SU-DHL-6 (cell line): ENCODE results near the gene CUX1.

ENCODE experiments used
- H2AFZ ChIP-seq: fragments of 200-600 bp; sonication (generic); 2 replicates; pipeline ENCODE4 v1.6.1; 2014; ENCODE audit warnings: low read depth, mild to moderate bottlenecking, moderate library complexity, mixed read lengths, antibody characterized with exemption, low read length; ENCODE audit not compliant: severe bottlenecking
- H3F3A ChIP-seq: fragments of 200-600 bp; shearing (Covaris generic); 2 replicates; pipeline ENCODE4 v1.6.0; 2016; ENCODE audit warnings: antibody characterized with exemption, mild to moderate bottlenecking; ENCODE audit not compliant: insufficient read depth
- H3K27ac ChIP-seq: fragments of 200-600 bp; sonication (generic); 2 replicates; pipeline ENCODE4 v1.5.1; 2016; ENCODE audit warnings: low read depth, mild to moderate bottlenecking, low read length, moderate library complexity, mixed read lengths
- H3K27me3 ChIP-seq: fragments of 200-600 bp; sonication (generic), shearing (Covaris generic); 2 replicates; pipeline ENCODE4 v1.6.0; 2014; ENCODE audit warnings: mild to moderate bottlenecking, low read length
- H3K36me3 ChIP-seq: fragments of 200-600 bp; sonication (generic); 2 replicates; pipeline ENCODE4 v1.6.1; 2014; ENCODE audit warnings: mild to moderate bottlenecking, low read length, mixed read lengths
- H3K4me2 ChIP-seq: fragments of 300-600, 200-600 bp; shearing (Covaris generic), sonication (generic); 2 replicates; pipeline ENCODE4 v1.6.0; 2014; ENCODE audit warnings: low read length, low read depth, mild to moderate bottlenecking; ENCODE audit not compliant: poor library complexity, severe bottlenecking
- H3K4me3 ChIP-seq: fragments of 200-600 bp; sonication (generic); 2 replicates; pipeline ENCODE4 v1.5.1; 2014; ENCODE audit warnings: antibody characterized with exemption, low read length, mild to moderate bottlenecking, mixed read lengths; ENCODE audit not compliant: insufficient read depth, poor library complexity, severe bottlenecking
- H3K79me2 ChIP-seq: fragments of 200-600 bp; sonication (generic); 2 replicates; pipeline ENCODE4 v1.6.1; 2014; ENCODE audit warnings: mild to moderate bottlenecking, low read length, moderate library complexity; ENCODE audit not compliant: insufficient read depth
- H3K9ac ChIP-seq: fragments of 200-600 bp; sonication (generic); 2 replicates; pipeline ENCODE4 v1.7.0; 2014; ENCODE audit warnings: mild to moderate bottlenecking, low read length
- H3K9me2 ChIP-seq: fragments of 200-600 bp; sonication (generic); replicated peaks from 2 replicates; pipeline ENCODE4 v1.6.1; 2014; ENCODE audit warnings: low read length; ENCODE audit not compliant: insufficient read depth
- H3K9me3 ChIP-seq: fragments of 200-600 bp; sonication (generic); 2 replicates; pipeline ENCODE4 v1.6.1; 2014; ENCODE audit warnings: low read length, mixed read lengths; ENCODE audit not compliant: insufficient read depth
- H4K20me1 ChIP-seq: fragments of 200-600 bp; sonication (generic); 2 replicates; pipeline ENCODE4 v1.6.1; 2014; ENCODE audit warnings: low read depth, mild to moderate bottlenecking, antibody characterized with exemption, low read length, moderate library complexity, mixed read lengths
- CTCF ChIP-seq: fragments of 200-600 bp; sonication (generic); IDR thresholded peaks from one replicate; pipeline ENCODE4 v1.5.1; 2017; ENCODE audit warnings: antibody characterized with exemption, mild to moderate bottlenecking, low read length, moderate library complexity; ENCODE audit not compliant: insufficient read depth, poor library complexity, severe bottlenecking
- EZH2phosphoT487 ChIP-seq: fragments of 200-600 bp; sonication (generic), shearing (Covaris generic); conservative IDR thresholded peaks from 2 replicates; pipeline ENCODE4 v1.6.1; 2018; ENCODE audit warnings: mild to moderate bottlenecking, antibody characterized with exemption, low read length, moderate library complexity, mixed read lengths

Gene CUX1

GRCh38 chr7:102120666-102121195, 303.3 kb downstream of the CUX1 start:
- H3K79me2 ChIP-seq: no peaks in the 10 kb centered on the region; the same call in 1 of the 2 replicates
- H3K27ac ChIP-seq: no peak overlapping the region
- H3K36me3 ChIP-seq: peaks cover 35% of the 10 kb centered on the region; the same call in 1 of the 2 replicates
- H2AFZ ChIP-seq: no peak overlapping the region
- no peak overlapping the region for H3K9ac ChIP-seq
- TF ChIP-seq CTCF: no peak
- no peak for TF ChIP-seq EZH2phosphoT487
- no peak overlapping the region for H3K4me2 ChIP-seq
- H3F3A ChIP-seq: no peaks in the 10 kb centered on the region; the same call in 1 of the 2 replicates
- H3K4me3 ChIP-seq: no peak overlapping the region
- no peaks in the 10 kb centered on the region for H3K9me2 ChIP-seq
- H3K9me3 ChIP-seq: no peaks in the 10 kb centered on the region
- H3K27me3 ChIP-seq: no peaks in the 10 kb centered on the region
- H4K20me1 ChIP-seq: no peaks in the 10 kb centered on the region

- H3K9me3 ChIP-seq: no peaks in the 10 kb centered on the region
- no peak overlapping the region for H3K27ac ChIP-seq
- H4K20me1 ChIP-seq: no peaks in the 10 kb centered on the region
- no peak overlapping the region for H3K4me2 ChIP-seq
- H3K27me3 ChIP-seq: no peaks in the 10 kb centered on the region
- no peaks in the 10 kb centered on the region; the same call in 1 of the 2 replicates for H3K79me2 ChIP-seq
- H3K9ac ChIP-seq: no peak overlapping the region
- H3K4me3 ChIP-seq: no peak overlapping the region
- no peak overlapping the region for H2AFZ ChIP-seq
- no peak for TF ChIP-seq CTCF
- no peak for TF ChIP-seq EZH2phosphoT487
- no peaks in the 10 kb centered on the region; the same call in 1 of the 2 replicates for H3F3A ChIP-seq
- H3K36me3 ChIP-seq: peaks cover 30% of the 10 kb centered on the region; the same call in 1 of the 2 replicates
- no peaks in the 10 kb centered on the region for H3K9me2 ChIP-seq
Observed at GRCh38 chr7:102122026-102122425, 304.6 kb downstream of the CUX1 start.

GRCh38 chr7:102125127-102125596, 307.7 kb downstream of the CUX1 start:
- no peaks in the 10 kb centered on the region for H4K20me1 ChIP-seq
- no peaks in the 10 kb centered on the region; the same call in 1 of the 2 replicates for H3K79me2 ChIP-seq
- no peaks in the 10 kb centered on the region for H3K9me2 ChIP-seq
- H3K27me3 ChIP-seq: no peaks in the 10 kb centered on the region
- H3K4me2 ChIP-seq: no peak overlapping the region
- TF ChIP-seq CTCF (no peak), EZH2phosphoT487 (no peak)
- H3K27ac ChIP-seq: no peak overlapping the region
- H3K36me3 ChIP-seq: peaks cover 21% of the 10 kb centered on the region; the same call in 1 of the 2 replicates
- no peak overlapping the region for H3K9ac ChIP-seq
- H2AFZ ChIP-seq: no peak overlapping the region
- H3K4me3 ChIP-seq: no peak overlapping the region
- no peaks in the 10 kb centered on the region for H3K9me3 ChIP-seq
- no peaks in the 10 kb centered on the region; the same call in 1 of the 2 replicates for H3F3A ChIP-seq
